CD4-positive, alpha-beta T cell treated with Interleukin-17A for 1 hour (primary cell): ENCODE measurements around the gene VIPR2.
"Not testable (repeated sequence)": the region's sequence is repeated elsewhere in the genome, so short reads cannot be mapped to it uniquely, and the experiment has no call there.

ENCODE experiments used
- DNase-seq: peaks from one replicate; pipeline ENCODE4 v3.0.0-alpha.2; 2020

Gene VIPR2

DNA sequence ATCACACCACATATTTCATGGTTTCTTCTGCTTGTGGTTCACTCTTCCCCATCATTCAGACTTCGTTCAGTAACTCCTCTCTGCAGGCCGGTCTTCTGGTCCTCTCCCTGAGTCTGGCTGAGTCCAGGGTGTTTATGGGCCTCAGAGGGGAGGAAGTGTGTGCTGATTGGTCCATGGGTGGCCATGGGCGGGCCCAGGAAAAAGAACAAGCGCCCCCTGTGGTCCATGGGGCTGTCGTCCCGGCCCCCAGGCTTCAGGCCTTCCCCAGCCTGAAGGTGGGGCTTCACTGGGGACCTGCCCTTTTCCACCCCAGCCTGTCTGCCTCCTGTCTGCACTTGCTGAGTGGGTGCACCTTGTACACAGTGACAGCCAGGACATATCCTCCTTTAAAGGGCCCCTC lies 123.7 kb downstream of the VIPR2 start:
- no peak for DNase-seq

DNA sequence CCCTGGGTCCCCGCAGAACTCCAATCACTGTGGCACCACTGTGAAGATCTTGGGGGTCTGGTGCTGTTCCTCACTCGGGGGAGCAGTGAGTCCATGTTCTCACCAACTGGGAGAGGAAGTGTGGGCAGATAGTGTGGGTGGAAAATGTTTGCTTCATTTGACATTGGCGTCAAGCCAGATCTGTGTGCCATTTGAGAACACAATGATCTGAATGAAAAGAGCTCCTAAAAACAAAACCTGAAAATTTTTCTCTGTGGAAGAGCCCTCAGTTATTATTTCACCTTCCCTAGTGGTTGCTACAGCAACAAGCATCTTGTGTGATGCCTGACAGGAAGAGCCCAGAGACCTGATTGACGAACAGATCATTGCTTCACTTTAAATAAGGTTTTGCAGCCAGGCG lies 125.6 kb downstream of the VIPR2 start:
- no peak for DNase-seq

DNA sequence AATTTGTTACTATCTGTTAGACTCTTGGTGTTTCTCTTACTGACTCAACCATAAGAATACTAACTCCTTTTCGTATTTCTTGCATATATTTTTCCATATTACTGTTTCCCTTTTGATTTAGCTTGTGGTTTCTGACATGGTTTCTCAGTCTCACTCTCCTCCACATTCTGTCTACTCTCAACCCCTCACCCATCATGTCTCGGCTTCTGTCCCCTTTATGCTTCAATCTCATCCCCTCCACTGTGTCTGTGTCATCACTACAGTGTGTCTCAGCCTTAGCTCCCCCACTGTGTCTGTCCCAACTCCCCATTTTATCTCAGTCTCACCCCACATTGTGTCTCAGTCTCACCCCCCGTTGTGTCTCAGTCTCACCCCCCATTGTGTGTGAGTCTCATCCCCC lies 126.9 kb downstream of the VIPR2 start:
- DNase-seq, result no peak

DNA sequence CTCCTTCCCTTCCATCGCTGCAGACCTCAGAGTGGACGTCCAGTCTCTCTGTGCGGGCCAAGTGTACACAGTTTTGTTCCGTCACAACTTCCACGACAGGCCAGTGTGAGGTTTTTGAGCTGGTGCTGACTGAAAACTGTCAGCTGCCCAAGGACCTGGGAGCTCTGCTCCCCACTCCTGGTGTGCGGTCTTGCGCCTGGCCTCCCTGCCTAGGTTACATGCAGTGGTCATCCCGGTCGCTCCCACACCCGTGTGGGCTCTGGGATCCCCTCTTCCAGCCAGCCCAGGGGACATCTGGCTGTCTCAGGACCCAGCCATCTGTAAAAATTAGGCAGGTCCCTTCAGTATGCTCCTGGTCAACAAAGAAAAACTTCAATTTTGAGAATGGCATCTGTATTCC lies 127.5 kb downstream of the VIPR2 start:
- DNase-seq, result no peak

DNA sequence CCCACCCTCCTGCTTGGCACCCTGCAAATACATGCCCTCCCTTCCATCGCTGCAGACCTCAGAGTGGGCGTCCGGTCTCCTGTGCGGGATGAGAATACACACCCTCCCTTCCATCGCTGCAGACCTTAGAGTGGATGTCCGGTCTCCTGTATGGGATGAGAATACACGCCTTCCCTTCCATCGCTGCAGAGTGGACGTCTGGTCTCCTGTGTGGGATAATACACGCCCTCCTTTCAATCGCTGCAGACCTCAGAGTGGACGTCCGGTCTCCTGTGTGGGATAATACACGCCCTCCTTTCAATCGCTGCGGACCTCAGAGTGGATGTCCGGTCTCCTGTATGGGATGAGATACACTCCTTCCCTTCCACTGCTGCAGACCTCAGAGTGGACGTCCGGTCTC lies 128.1 kb downstream of the VIPR2 start:
- no peak for DNase-seq

DNA sequence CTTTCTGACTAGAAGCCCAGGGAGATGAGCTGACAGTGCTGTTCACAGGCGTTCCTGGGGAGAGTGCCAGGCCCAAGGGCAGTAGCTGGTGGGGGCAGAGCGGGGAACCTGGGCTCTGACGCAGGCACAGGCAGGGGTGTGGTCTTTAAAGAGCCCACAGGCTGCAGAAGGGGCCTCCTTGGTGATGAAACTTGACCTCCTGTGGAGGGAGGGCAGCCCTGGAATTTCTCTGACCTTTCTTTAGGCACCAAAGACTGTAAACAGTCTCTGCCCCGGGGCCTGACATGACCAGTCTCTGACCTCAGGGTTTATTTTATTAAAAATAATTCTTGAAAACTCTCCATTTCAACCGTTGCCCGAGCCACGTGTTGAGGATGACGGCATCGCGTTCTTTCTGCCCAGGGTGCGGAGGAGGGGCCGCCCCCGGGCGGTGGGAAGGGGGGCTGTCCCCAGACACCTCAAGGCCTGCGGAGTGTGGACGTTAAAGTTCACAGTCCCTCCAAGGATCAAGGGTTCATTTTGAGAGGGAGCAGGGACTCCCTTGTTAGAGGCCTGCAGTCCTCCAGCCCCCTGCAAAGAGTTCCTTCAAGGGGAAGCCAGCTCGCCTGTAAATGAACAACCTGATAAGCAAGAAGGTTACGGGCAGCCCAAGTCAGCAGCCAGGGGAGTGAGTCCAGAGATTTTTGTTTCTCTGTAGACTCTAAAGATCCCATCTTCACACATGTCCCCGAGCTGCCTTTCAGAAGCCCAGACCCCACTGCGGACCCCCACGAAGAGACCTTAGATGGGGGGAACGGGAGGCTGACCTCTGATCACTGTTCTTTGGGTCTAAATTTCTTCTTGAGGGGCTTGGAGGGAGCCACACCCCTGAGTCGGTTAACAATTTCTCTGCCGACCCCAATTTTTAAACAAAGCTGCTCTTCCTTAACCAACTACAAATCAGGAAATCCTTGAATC lies 128.9 kb downstream of the VIPR2 start:
- no peak for DNase-seq

DNA sequence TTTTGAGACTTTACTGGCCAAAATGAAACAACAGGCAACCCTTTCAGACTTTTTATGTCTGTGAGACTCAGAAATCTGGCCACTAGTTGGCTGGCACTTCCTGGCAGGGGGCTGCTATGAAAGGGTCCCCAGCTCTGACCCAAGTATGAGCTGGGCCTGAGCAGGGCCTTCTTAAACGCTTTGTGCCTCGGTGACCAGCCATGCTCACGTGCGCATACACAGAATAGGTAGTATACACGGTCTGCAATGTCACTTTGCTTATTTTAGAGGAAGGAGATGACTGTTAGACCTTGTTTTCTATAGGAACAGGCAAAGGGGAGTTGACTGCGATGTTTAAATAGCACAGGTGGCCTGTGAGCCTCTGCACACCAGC lies 129.6 kb downstream of the VIPR2 start:
- DNase-seq, result no peak

DNA sequence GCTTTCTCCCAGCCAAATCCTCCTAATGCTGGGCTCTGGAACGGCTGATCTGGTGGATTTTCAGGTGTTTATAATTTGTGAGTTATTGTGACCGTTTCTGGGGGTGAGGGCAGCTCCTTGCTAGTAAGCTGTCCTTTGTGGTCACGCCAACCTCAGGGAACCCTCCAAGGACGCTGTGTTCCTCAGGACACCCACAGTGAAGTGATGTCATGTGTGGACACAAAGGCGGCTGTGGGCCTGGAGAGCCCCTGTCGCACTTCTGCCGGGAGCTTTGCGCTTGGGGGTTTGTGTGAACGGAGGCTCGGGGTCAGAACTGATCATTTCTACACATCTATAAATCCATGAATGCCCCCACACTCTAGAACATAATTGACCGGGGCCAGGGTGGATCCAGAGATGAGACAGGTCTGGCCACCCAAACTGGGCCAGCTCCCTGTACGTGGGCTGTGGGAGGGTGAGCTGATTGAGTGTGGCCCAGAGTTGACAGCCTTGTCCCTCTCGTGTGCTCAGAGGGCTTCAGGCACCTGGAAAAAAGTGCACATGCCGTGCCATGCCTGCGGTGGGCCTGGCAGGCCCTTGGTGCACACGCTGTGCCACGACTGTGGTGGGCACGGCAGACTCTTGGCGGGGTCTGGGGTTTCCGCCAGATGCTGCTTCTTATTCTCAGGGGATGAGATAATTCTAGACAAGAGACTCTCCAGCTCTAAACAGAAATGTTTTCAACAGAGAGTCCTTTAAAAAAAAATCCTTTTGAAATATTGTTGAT lies 130.2 kb downstream of the VIPR2 start:
- DNase-seq, result no peak

DNA sequence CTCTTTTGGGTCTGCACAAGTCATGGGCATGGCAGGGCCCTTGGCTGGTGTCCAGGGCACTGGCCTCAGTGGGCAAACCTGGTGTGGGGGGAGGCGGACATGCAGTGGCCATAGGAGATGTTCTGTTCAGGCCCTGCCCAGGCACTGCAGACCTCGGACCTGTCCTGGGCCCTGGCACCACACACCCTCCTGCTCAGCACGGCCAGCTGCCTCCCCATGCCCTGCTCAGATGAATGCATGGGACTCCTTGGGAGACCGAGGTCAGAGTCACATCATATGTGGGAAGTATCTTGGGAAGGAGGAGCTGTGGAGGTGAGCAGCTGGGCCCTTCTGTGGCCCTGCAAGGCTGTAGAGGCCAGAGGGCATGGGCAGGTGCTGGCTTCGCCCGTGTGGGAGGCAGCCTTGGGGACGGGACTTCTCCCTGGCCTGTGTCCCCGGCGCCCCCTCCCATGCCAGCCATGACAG lies 130.8 kb downstream of the VIPR2 start:
- DNase-seq, result no peak

DNA sequence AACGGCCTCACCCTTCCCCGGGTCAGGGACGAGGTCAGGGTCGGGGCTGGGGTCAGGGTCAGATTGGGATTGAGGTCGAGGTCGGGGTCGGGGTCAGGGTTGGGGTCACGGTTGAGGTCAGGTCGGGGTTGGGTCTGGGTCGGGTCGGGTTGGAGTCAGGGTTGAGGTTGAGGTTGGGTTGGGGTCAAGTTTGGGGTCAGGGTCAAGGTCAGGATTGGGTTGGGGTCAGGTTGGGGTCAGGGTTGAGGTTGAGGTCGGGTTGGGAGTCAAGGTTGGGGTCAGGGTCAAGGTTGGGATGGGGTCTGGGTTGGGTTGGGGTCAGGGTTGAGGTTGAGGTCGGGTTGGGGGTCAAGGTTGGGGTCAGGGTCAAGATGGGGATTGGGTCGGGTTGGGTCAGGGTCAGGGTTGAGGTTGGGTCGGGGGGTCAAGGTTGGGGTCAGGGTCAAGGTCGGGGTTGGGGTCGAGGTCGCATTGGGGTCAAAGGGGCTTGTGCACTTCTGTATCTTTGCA lies 131.4 kb downstream of the VIPR2 start:
- DNase-seq, result no peak

DNA sequence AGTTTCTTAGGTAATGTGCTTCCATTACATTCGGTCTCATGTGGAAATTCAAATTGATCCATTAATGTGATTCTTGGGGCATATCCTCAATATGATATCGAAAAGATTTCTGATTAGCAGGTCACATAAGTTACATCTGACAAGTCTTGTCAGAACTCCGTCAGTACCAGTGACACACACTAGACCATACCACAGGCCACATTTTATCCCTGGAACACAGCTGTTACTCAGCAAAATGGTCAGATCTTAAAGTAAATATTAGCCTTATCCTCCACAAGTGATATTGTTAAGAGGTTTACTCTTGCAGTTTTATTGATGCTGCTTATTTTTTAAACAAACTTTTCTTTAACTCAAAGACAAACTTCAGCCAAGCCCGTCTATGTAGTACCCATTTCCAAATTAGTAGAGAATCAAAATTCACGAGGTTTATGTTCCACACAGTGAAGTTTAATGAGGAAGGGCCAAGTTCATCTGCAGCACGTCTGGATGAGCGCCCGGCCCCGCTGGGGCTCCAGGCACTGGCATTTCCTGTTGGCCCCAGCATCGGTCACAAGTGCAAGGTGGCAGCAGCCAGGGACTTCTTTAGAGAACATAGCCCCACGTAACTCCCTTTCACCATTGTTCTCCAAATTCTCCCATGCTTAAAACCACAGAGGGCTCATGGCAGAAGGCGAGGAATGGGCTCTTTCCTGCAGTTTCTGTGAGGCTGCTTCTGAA lies 132.2 kb downstream of the VIPR2 start:
- DNase-seq, result no peak

DNA sequence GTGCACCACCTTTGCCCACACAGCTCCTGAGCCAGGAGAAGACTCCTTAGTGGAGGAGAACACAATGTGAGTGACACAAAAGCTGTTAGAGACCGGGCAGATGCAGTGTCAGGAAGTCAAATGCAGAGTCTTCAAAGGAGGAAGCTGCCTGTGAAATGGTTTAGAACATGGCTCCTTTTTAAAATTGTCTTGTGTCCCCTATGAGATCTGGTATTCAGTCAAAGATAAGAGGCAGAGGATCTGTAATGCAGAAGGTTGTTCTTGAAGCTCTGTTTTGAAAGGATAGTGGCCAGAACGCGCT lies 133.0 kb downstream of the VIPR2 start:
- DNase-seq, result no peak

DNA sequence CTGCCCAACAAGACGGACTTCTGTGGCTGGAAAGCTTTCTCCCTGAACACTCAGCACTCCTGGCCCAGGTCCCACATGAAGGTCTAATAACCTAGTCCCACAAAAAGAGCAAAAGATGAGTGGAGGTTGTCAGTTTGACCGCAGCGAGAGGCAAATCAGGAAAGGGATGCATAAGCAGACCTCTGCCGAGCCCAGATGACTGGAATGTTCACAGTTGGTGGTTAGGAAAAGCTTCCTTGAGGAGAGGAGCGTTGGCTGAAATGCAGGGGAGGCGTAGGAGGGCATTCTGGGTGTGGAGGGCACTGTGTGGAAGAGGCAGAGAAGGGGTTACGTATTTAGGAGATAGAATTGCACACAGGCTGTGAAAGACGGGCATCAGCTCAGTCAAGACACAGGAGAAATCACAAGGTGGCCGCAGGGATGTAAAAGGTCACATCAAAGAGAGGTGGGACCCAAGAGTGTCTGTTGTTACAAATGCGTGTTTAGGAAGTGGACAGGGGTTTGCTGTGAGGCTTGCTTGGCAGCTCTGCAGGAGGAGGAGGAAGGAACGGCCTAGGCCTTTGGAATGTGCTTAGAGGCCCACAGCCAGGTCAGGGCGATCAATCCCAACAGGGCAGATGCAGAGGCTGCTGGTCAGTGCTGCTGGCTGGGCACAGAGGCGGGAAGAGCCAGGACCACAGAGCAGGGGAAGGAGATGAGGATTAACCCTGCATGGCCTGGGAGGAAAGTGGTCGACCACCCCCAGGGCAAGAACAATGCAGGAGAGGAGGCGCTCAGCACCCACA lies 133.5 kb downstream of the VIPR2 start:
- DNase-seq, result no peak

DNA sequence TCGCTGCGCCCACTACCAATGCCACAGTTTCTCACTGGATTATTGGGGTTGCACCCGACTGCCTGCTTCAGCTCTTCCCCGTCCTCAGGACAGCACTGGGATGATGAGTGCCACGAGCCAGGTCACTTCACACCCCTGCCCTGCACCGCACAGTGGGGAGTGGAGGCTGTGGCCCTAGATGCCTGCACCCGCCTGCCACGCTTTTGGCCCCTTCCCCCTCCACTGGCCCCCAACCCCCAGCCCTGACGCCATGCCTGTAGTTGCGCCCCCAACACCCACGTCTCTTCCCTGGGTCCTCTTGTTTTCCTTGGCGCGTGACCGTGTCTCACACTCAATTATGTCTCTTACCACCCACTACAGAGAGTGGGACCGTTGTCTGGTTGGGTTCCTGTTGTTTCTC lies 134.3 kb downstream of the VIPR2 start:
- DNase-seq, result no peak

DNA sequence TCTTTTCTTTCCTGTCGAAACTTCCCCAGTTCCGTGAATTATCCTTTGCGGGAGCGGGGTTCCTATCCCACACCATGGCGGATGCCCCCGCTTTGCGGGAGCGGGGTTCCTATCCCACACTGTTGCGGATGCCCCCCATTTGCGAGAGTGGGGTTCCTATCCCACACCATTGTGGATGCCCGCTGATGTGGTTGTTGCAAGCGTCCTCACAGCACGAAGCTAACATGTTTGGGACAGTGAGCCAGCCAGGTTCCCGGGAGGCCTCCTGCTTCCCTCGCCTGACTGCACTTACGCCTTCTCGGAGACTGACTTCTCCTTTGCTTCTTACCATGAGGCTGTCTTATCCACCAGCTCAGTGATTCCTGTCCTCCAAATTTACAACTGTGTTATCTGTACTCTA lies 134.7 kb downstream of the VIPR2 start:
- DNase-seq, result no peak

DNA sequence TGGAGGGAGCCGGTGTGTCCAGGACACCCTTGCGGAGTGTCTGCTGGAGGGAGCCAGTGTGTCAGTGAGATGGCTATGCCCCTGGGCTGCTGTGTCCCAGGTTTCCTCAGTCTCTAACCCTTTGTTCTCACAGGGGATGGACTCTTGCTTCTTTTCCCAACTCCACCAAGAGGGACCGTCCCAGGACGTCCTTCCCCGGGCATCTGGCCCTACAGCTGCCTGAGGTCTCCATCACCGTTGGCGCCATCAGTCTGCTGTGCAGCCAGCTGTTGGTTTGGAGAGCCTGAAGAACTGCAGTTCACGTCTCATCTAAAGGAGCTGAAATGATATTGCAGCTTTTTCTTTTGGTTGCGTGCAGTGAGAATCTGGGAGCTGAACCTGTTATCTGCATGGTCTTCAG lies 136.2 kb downstream of the VIPR2 start:
- no peak for DNase-seq

DNA sequence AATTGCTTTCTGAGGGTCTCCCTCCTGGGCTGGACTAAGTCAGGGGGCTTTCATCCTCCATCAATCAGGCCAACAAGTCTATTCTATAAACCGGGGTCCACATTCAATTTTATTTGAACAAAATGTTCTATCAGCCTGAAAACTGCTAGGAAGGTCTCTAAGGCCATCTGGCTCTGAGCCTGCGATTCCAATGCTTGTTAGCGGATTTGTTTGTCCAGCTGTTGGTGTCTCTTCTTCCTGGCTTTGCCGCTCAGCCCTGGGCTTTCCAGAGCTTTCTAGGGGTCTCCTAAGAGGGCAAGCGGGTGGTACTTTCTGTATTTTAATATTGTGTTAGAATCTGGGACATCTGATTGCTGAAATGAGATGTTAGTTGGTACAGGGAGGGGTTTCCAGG lies 136.7 kb downstream of the VIPR2 start:
- DNase-seq, result no peak

DNA sequence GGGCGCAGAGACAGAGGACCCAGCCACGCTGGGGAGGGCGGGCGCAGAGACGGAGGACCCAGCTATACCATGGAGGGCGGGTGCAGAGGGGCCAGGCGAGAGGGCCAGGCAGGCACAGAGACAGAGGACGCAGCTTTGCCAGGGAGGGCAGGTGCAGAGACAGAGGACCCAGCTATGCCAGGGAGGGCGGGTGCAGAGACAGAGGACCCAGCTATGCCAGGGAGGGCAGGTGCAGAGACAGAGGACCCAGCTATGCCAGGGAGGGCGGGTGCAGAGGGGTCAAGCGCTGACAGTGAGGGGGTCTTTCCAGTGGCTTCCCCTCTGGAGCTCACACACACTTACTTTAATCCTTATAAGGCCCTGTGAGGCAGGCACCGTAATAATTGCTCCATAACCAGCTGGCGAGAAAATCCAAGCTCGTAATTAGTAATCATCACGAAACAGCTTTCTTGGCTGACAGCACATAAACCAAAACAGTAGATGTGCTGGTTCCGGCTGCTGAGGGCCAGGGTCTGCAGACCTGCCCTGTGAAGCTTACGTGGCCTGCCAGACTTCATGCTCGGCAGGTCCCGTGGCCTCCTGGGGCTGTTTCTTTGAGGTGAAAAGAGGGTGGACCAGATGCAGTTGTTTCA lies 137.2 kb downstream of the VIPR2 start:
- DNase-seq, result no peak

DNA sequence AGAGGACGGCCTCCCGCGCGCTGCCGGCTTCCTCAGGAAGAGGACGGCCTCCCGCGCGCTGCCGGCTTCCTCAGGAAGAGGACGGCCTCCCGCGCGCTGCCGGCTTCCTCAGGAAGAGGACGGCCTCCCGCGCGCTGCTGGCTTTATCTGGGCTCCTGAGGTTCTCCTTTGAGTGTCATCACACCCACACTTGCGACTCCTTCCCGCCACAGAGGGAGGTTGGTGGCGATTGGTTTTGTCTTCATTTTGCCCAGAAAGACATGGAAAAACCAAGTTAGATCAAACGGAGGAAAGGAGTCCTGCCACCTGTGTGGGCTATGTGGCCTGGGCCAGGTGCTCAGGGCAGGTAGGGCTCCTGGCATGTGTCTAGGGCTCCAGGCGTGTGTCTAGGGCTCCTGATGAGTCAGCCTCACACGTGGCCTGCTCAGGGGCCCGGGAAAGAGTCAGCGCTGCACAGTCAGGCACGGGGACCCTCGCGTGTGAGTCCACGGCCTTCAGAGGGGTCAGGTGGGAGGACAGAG lies 138.0 kb downstream of the VIPR2 start:
- DNase-seq, result no peak

DNA sequence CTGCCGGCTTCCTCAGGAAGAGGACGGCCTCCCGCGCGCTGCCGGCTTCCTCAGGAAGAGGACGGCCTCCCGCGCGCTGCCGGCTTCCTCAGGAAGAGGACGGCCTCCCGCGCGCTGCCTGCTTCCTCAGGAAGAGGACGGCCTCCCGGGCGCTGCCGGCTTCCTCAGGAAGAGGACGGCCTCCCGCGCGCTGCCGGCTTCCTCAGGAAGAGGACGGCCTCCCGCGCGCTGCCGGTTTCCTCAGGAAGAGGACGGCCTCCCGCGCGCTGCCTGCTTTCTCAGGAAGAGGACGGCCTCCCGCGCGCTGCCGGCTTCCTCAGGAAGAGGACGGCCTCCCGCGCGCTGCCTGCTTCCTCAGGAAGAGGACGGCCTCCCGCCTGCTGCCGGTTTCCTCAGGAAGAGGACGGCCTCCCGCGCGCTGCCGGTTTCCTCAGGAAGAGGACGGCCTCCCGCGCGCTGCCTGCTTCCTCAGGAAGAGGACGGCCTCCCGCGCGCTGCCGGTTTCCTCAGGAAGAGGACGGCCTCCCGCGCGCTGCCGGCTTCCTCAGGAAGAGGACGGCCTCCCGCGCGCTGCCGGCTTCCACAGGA lies 138.6 kb downstream of the VIPR2 start:
- not testable (repeated sequence) for DNase-seq

DNA sequence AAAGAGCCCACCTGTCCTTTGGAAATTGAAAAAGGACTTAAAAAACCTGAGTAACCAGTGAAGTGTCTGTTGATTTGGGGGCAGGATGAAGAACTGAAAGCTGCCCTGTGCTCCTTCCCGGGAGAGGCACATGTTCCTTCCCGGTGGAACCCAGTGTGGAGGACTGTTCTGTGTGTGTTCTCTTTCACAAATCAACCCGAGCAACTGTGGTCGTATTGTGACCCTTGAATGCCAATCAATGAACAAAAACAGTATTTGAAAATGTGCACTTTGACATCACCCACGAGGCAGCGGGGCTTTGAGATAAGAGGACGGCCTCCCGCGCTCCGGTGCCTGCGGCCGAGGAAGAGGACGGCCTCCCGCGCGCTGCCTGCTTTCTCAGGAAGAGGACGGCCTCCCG lies 139.0 kb downstream of the VIPR2 start:
- no peak for DNase-seq

DNA sequence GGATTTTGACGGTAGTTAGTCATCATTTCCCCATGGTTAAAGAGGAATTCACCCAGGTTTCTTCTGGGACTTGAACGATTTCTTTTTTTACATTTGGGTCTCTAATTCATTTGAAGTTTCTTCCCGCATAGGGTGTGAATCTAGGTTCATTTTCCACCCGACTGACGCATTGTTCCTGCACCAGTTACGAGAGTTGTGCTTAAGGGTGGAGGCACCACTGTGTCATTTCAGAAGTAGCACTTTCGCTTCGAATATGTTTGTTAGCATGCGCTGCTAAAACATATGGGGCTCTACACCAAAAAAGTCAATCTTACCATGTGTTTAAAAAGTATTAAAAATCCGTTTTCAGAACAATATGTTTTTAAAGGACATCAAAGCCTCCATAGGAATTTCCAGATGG lies 140.3 kb downstream of the VIPR2 start:
- no peak for DNase-seq
